HepG2 (cell line): ENCODE measurements around the gene PXDC1. TPM values are rescaled to one million over a fixed set of nuclear protein-coding genes. Genes with fewer than 3 reads are reported as not detected.

ENCODE experiments used
- ADNP ChIP-seq: sonication (generic); formaldehyde crosslinking; IDR thresholded peaks from 2 replicates; pipeline ENCODE4 v1.4.0; 2020; ENCODE audit warnings: missing genetic modification reagents
- MXI1 ChIP-seq: IDR thresholded peaks from 3 replicates; pipeline ENCODE4 v1.6.1; 2012; ENCODE audit warnings: low read depth, low read length, inconsistent platforms, borderline replicate concordance
- NR1H2 ChIP-seq: sonication (generic); formaldehyde crosslinking; IDR thresholded peaks from 2 replicates; pipeline ENCODE4 v1.8.1; 2022; ENCODE audit warnings: low read depth, missing genetic modification reagents, borderline replicate concordance
- RFXANK ChIP-seq: IDR thresholded peaks from 2 replicates; pipeline ENCODE4 v1.6.1; 2016
- SALL1 ChIP-seq: sonication (generic); formaldehyde crosslinking; IDR thresholded peaks from 2 replicates; pipeline ENCODE4 v1.8.0; 2022; ENCODE audit warnings: mild to moderate bottlenecking, missing genetic modification reagents
- SETDB1 ChIP-seq: sonication (generic); formaldehyde crosslinking; IDR thresholded peaks from 2 replicates; pipeline ENCODE4 v1.5.1; 2020; ENCODE audit warnings: missing genetic modification reagents, mild to moderate bottlenecking, borderline replicate concordance
- SMYD3 ChIP-seq: sonication (generic); formaldehyde crosslinking; IDR thresholded peaks from 2 replicates; pipeline ENCODE4 v1.8.1; 2023; ENCODE audit warnings: mild to moderate bottlenecking, missing genetic modification reagents
- SRSF9 ChIP-seq: fragments of 200-400 bp; formaldehyde crosslinking; IDR thresholded peaks from 2 replicates; pipeline ENCODE4 v1.6.1; 2018; ENCODE audit warnings: borderline replicate concordance, mild to moderate bottlenecking, low read depth, low read length; ENCODE audit not compliant: insufficient read depth, poor library complexity, severe bottlenecking
- THYN1 ChIP-seq: sonication (generic); formaldehyde crosslinking; IDR thresholded peaks from 2 replicates; pipeline ENCODE4 v1.8.1; 2023; ENCODE audit warnings: low read depth, mild to moderate bottlenecking, moderate library complexity, missing genetic modification reagents, borderline replicate concordance
- YEATS2 ChIP-seq: sonication (generic); formaldehyde crosslinking; IDR thresholded peaks from 2 replicates; pipeline ENCODE4 v1.4.0; 2020; ENCODE audit warnings: missing genetic modification reagents, borderline replicate concordance
- ZC3H4 ChIP-seq: sonication (generic); formaldehyde crosslinking; IDR thresholded peaks from 2 replicates; pipeline ENCODE4 v1.4.0; 2020; ENCODE audit warnings: missing genetic modification reagents, borderline replicate concordance
- ZNF160 ChIP-seq: sonication (generic); formaldehyde crosslinking; IDR thresholded peaks from 2 replicates; pipeline ENCODE4 v1.8.0; 2022; ENCODE audit warnings: mild to moderate bottlenecking, inconsistent platforms, missing genetic modification reagents
- ZNF180 ChIP-seq: sonication (generic); formaldehyde crosslinking; IDR thresholded peaks from 2 replicates; pipeline ENCODE4 v1.4.0; 2020; ENCODE audit warnings: low read depth, missing genetic modification reagents, borderline replicate concordance
- ZNF263 ChIP-seq: sonication (generic); formaldehyde crosslinking; IDR thresholded peaks from 2 replicates; pipeline ENCODE4 v1.4.0; 2020; ENCODE audit warnings: missing genetic modification reagents
- ZNF773 ChIP-seq: sonication (generic); formaldehyde crosslinking; IDR thresholded peaks from 2 replicates; pipeline ENCODE4 v1.4.0; 2020; ENCODE audit warnings: missing genetic modification reagents, borderline replicate concordance
- ZNF777 ChIP-seq: sonication (generic); formaldehyde crosslinking; IDR thresholded peaks from 2 replicates; pipeline ENCODE4 v1.4.0; 2020; ENCODE audit warnings: missing genetic modification reagents
- ZSCAN9 ChIP-seq: IDR thresholded peaks from 2 replicates; pipeline ENCODE4 v1.6.1; 2016; ENCODE audit warnings: borderline replicate concordance
- polyA plus RNA-seq, 8 experiments: library from polyadenylated mRNA; depleted of rRNA in 3 of 8; stranded (reverse) in 7 of 8; unstranded in 1 of 8; fragments of >200 nt; fragmentation: Illumina TruSeq in 4 of 8; extraction: Trizol in 4 of 8; gene quantifications; 2 replicates each; pipeline versions ENCODE4 v1.2.1 to v1.2.3, GENCODE V29; 2011 to 2016; ENCODE audit warnings: low read depth in 4 of 8, missing spikeins in 1 of 8, mixed read lengths in 1 of 8; ENCODE audit not compliant: insufficient read depth in 1 of 8
- total RNA-seq, 5 experiments: library from RNA; depleted of rRNA; stranded (reverse); fragments of >200 nt; fragmentation: Illumina TruSeq; extraction: Trizol; gene quantifications; 2 replicates each; pipeline ENCODE4 v1.2.3, GENCODE V29; 2016; ENCODE audit warnings: low read depth in 1 of 5
- TF ChIP-seq, protein P1 (sequence below): sonication (generic); formaldehyde crosslinking; IDR thresholded peaks from 2 replicates; pipeline ENCODE4 v1.5.0; 2020; ENCODE audit warnings: mild to moderate bottlenecking, missing genetic modification reagents
- TF ChIP-seq, protein P2 (sequence below): sonication (generic); formaldehyde crosslinking; conservative IDR thresholded peaks from 2 replicates; pipeline ENCODE4 v1.4.0; 2020; ENCODE audit warnings: missing genetic modification reagents
- TF ChIP-seq, protein P3 (sequence below): sonication (generic); formaldehyde crosslinking; IDR thresholded peaks from 2 replicates; pipeline ENCODE4 v1.5.0; 2020; ENCODE audit warnings: mild to moderate bottlenecking, missing genetic modification reagents
- TF ChIP-seq, protein P4 (sequence below): sonication (generic); formaldehyde crosslinking; IDR thresholded peaks from 2 replicates; pipeline ENCODE4 v1.5.1; 2020; ENCODE audit warnings: missing genetic modification reagents, mild to moderate bottlenecking, borderline replicate concordance

PXDC1 gene
- total and polyA plus RNA-seq, 2 of the 13 experiments (the other 11 are each of a cell fraction or from before 2014, with no cell fraction given) = 32.4 to 34.7 TPM

DNA sequence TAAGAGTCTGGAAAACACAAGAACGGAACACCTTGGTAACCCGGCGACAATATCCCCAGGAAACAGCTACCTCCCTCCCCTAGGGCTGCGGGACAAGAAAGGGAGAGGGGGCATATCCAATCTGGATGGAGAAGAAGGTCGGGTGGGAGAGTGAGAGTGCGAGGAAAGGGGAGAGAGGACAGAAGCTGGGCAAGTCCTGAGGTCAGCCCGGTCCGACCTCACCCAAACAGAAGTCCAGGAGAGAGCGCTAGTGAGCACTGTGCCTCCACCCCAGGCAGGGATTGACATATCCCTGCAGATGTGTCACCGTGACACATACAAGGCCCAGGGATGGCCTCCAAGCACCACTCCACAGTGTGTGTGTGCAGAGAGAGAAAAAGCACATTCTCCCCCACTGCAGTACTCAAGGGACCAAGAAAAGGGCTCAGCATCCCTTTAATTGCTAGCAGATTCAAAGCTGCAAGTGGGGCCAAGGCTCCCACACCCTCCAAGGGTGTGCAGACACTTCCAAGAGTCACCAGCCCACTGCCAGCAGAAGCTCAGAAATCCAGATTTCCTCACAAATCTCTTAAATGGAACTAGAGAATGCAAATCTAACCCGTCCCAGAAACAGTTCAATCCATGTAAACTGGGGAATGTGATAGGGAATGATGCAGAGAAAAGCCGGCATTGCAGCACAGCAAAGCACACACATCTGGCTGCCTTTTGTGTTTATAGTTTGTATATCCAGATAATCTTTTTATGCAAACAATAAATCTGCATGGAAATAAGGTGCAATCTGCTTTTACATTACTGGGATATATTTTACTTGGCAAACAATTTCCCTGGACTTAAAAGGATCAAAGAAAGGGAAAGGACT lies 3.1 kb downstream of the PXDC1 start (continued):
- TF ChIP-seq, protein P1, sequence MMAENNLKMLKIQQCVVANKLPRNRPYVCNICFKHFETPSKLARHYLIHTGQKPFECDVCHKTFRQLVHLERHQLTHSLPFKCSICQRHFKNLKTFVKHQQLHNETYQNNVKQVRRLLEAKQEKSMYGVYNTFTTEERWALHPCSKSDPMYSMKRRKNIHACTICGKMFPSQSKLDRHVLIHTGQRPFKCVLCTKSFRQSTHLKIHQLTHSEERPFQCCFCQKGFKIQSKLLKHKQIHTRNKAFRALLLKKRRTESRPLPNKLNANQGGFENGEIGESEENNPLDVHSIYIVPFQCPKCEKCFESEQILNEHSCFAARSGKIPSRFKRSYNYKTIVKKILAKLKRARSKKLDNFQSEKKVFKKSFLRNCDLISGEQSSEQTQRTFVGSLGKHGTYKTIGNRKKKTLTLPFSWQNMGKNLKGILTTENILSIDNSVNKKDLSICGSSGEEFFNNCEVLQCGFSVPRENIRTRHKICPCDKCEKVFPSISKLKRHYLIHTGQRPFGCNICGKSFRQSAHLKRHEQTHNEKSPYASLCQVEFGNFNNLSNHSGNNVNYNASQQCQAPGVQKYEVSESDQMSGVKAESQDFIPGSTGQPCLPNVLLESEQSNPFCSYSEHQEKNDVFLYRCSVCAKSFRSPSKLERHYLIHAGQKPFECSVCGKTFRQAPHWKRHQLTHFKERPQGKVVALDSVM (CRISPR knock-in tag) = no peak
- TF ChIP-seq YEATS2 (CRISPR knock-in tag) = peak; percentile 70; the same call in 1 of the 2 replicates
- TF ChIP-seq ZNF777 (CRISPR knock-in tag) = no peak
- 0 out of 2 replicates have a peak, but pooled peaks have one; percentile 43 for TF ChIP-seq RFXANK (CRISPR knock-in tag)
- TF ChIP-seq MXI1 = peak; percentile 89; the same call in 2 of the 3 replicates
- TF ChIP-seq SMYD3 (CRISPR knock-in tag) = no peak
- no peak for TF ChIP-seq ADNP (CRISPR knock-in tag)
- TF ChIP-seq, protein P2, sequence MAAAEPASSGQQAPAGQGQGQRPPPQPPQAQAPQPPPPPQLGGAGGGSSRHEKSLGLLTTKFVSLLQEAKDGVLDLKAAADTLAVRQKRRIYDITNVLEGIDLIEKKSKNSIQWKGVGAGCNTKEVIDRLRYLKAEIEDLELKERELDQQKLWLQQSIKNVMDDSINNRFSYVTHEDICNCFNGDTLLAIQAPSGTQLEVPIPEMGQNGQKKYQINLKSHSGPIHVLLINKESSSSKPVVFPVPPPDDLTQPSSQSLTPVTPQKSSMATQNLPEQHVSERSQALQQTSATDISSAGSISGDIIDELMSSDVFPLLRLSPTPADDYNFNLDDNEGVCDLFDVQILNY (CRISPR knock-in tag) = no peak
- no peak for TF ChIP-seq SETDB1
- no peak for TF ChIP-seq ZNF773
- no peak for TF ChIP-seq NR1H2 (CRISPR knock-in tag)
- TF ChIP-seq, protein P3, sequence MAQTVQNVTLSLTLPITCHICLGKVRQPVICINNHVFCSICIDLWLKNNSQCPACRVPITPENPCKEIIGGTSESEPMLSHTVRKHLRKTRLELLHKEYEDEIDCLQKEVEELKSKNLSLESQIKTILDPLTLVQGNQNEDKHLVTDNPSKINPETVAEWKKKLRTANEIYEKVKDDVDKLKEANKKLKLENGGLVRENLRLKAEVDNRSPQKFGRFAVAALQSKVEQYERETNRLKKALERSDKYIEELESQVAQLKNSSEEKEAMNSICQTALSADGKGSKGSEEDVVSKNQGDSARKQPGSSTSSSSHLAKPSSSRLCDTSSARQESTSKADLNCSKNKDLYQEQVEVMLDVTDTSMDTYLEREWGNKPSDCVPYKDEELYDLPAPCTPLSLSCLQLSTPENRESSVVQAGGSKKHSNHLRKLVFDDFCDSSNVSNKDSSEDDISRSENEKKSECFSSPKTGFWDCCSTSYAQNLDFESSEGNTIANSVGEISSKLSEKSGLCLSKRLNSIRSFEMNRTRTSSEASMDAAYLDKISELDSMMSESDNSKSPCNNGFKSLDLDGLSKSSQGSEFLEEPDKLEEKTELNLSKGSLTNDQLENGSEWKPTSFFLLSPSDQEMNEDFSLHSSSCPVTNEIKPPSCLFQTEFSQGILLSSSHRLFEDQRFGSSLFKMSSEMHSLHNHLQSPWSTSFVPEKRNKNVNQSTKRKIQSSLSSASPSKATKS (CRISPR knock-in tag) = no peak
- no peak for TF ChIP-seq SRSF9
- TF ChIP-seq ZC3H4 (CRISPR knock-in tag) = peak; percentile 34; the same call in 1 of the 2 replicates
- TF ChIP-seq ZNF263 (CRISPR knock-in tag) = 0 out of 2 replicates have a peak, but pooled peaks have one; percentile 18
- TF ChIP-seq ZSCAN9 (CRISPR knock-in tag) = peak; percentile 93
- TF ChIP-seq, protein P4, sequence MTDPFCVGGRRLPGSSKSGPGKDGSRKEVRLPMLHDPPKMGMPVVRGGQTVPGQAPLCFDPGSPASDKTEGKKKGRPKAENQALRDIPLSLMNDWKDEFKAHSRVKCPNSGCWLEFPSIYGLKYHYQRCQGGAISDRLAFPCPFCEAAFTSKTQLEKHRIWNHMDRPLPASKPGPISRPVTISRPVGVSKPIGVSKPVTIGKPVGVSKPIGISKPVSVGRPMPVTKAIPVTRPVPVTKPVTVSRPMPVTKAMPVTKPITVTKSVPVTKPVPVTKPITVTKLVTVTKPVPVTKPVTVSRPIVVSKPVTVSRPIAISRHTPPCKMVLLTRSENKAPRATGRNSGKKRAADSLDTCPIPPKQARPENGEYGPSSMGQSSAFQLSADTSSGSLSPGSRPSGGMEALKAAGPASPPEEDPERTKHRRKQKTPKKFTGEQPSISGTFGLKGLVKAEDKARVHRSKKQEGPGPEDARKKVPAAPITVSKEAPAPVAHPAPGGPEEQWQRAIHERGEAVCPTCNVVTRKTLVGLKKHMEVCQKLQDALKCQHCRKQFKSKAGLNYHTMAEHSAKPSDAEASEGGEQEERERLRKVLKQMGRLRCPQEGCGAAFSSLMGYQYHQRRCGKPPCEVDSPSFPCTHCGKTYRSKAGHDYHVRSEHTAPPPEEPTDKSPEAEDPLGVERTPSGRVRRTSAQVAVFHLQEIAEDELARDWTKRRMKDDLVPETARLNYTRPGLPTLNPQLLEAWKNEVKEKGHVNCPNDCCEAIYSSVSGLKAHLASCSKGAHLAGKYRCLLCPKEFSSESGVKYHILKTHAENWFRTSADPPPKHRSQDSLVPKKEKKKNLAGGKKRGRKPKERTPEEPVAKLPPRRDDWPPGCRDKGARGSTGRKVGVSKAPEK = no peak
- no peak for TF ChIP-seq THYN1 (CRISPR knock-in tag)
- no peak for TF ChIP-seq ZNF180 (CRISPR knock-in tag)
- TF ChIP-seq ZNF160 (CRISPR knock-in tag) = 0 out of 2 replicates have a peak, but pooled peaks have one; percentile 59
- TF ChIP-seq SALL1 (CRISPR knock-in tag) = peak; percentile 85; the same call in 1 of the 2 replicates
